GM19193 (cell line): ENCODE results near the gene C12orf56.
A peak's percentile ranks its signal among the peaks of the same experiment; 100 is the strongest.

Source experiments
- POLR2A ChIP-seq: IDR thresholded peaks from 4 replicates; pipeline ENCODE4 v1.6.1; 2011; ENCODE audit not compliant: insufficient read depth, insufficient read length; ENCODE audit errors: extremely low read depth

Gene C12orf56

DNA sequence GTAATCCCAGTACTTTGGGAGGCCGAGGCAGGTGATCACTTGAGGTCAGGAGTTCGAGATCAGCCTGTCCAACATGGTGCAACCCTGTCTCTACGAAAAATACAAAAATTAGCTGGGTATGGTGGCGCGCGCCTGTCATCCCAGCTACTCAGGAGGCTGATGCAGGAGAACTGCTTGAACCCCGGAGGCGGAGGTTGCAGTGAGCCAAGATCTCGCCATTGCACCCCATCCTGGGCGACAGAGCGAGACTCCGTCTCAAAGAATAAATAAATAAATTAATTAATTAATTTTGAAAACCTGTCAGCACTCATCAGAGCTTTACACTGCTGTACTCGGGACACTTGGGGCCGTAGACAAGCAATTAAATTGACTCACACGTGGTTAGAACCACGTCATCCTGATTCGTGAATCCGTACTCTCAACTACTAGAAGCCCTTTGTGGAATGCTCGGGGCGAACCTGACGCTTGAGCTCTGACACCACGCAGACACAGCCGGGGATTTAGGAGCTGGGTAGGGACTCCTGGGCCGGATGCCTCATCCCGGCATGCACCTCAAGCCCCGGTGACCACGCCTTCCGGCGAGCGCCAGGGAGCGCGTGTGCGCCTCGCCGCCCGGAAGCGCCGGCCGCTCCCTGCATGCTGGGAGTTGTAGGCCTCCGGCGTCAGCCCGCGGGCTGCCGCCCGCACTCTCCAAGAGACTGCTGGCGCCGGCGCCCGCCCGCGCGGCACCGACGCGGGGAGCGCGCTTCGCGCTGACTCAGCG, 13.3 kb upstream of the C12orf56 start, which contains the start of gene XPOT:
Gene XPOT (plus strand): TSS at position 686 of the 763 bp plus-strand sequence. CDS start 5,644 bp downstream, outside the sequence.
- peak; percentile 98 for TF ChIP-seq POLR2A

DNA sequence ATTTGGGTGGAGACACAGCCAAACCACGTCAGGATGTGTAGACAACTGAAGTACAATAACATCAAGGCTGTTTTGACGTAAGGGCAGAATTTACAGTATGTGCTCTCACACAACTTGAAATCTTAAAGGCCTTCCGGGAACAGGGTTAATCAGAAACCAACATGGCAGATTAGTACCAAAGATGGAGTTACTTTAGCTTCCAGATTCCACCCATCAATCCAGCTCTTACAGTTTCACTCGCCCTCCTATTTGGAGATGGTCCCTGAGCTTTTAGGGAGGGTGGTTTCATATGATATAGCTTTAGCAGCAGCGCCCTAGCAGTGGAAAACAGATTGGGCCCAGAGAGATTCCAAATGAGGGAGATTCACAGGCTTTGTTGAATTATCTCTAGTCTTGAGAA, 11.6 kb upstream of the C12orf56 start:
- no peak for TF ChIP-seq POLR2A

DNA sequence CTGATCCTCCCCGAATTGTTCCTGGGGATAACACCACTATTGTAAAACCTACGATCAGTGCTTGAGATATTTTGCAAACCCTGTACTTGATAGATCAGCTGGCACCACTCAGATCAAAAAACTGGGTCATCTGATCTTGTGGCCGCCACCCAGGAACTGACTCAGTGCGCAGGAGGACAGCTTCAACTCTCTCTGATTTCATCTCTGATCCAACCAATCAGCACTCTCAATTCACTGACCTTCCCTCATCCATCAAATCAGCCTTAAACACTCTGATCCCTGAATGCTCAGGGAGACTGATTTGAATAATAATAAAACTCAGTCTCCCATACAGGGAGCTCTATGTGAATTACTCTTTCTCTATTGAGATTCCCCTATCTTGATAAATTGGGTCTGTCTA, 9.5 kb upstream of the C12orf56 start:
- TF ChIP-seq POLR2A, result no peak

DNA sequence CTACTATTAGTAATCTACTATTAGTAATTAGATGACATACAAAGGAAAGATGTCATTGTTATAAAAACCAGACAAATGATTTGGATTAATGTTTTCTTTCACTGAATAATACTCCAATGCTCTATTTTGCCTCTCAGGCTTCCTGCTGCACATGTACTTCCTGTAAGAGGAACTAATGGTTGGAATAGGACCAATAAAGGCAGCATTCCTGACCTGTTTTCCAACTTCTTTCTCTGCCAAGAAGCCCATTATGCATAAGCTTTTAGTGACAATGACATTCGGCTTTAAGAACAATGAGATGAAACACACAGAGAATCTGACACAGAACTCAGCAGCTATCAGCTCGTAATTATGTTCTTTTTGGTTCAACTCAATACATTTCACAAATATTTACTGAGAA, 5.2 kb upstream of the C12orf56 start:
- TF ChIP-seq POLR2A, result no peak

DNA sequence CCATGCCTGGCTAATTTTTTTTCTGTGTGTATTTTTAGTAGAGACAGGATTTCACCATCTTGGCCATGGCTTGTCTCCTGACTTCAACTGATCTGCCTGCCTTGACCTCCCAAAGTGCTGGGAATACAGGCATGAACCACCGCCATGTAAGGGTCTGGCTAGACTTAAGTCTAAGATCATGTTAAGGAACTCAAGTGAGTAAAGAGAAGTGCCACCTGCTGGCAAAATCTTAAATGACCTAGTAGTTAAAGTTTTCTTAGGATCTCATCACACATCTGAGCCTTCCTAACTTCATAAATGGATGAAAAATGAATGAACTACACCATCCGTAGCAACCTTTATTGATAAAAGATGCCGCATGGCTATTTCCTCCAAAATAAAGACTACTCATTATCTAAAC, 1.7 kb upstream of the C12orf56 start:
- no peak for TF ChIP-seq POLR2A

DNA sequence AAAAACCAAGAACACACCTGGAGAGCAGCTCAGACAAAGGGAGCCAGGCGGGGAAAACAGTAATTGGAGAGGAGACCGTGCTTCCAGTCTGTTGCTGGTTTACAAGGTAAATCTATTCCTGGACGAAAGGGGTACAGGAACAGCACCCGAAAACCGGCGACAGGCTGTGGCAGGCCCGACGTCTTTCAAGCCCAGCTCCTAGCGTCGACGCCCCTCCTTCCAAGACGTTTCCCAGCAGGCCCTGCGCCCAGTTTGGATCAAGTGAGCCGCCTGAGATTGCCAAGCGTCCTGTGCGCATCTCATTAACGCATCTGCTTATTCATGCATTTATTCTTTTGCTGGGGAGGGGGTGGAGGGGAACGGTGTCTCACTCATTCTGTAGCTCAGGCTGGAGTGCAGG, 1.4 kb downstream of the C12orf56 start:
- no peak for TF ChIP-seq POLR2A

DNA sequence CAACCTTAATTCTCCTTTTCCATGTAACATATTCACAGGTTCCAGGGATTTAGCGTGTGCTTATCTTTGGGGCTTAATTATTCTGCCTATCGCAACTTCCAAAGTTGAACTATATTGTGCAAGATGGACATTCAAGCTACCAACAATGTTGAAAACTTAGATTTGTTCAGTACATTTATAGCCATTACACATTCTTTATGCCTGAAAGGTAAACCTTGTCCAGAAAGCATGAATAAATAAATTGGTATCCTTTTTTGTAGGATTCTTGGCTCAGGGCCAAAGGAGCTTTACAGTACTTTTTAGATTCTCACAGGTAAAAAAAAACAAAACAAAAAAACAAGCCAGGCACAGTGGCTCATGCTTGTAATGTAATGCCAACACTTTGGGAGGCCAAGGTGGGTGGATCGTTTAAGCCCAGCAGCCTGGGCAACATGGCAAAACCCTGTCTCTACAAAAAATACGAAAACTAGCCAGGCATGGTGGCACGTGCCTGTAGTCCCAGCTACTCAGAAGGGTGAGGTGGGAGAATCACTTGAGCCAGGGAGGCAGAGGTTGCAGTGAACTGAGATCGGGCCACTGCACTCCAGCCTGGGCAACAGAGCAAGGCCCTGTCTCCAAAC, 3.3 kb downstream of the C12orf56 start:
- no peak for TF ChIP-seq POLR2A

DNA sequence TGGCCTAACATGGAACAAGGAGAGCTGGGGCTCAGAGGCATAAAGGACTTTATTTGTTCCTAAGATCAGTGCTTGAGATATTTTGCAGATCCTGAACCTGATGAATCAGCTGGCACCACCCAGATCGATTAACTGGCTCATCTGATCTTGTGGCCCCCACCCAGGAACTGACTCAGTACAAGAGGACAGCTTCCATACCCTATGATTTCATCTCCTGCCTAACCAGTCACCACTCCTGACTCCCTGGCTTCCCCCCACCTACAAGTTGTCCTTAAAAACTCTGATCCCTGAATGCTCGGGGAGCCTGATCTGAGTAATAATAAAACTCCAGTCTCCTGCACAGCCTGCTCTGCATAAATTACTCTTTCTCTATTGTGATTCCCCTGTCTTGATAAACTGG, 5.1 kb downstream of the C12orf56 start:
- TF ChIP-seq POLR2A, result no peak

DNA sequence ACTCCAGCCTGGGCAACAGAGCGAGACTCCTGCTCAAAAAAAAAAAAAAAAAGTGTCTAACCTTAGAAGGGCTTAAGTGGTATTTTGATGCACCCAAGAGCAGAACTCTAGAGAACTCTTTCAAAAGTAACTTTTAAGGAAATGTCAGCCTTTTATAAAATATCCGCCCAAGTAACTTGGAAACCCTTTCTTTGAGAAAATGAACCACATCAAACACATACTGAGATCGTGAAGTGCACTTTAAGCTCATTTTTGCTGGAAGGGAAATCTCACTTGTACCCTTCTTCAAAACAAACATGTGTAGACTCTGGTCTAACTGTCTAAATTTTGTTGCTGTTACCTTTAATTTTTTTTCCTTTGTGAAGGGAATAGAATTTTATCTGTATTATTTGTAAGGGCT, 5.5 kb downstream of the C12orf56 start:
- no peak for TF ChIP-seq POLR2A

DNA sequence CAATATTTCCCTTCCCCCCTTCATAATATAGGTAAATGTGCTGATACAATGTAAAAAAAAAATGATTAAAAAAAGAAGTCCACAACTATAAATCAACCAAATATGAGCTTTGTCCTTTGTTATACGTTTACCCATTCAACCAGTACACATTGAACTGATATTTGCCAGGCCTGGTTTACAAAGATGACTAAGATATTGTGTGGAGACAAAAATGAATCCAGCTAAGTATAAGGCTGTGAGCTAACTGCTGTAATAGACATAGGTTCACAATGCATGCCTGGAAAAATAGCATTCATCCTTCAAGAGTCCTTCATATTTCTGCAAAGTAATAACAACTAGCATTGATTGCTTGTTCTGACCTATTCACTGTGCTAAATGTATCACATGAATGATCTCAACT, 6.9 kb downstream of the C12orf56 start:
- TF ChIP-seq POLR2A, result no peak

DNA sequence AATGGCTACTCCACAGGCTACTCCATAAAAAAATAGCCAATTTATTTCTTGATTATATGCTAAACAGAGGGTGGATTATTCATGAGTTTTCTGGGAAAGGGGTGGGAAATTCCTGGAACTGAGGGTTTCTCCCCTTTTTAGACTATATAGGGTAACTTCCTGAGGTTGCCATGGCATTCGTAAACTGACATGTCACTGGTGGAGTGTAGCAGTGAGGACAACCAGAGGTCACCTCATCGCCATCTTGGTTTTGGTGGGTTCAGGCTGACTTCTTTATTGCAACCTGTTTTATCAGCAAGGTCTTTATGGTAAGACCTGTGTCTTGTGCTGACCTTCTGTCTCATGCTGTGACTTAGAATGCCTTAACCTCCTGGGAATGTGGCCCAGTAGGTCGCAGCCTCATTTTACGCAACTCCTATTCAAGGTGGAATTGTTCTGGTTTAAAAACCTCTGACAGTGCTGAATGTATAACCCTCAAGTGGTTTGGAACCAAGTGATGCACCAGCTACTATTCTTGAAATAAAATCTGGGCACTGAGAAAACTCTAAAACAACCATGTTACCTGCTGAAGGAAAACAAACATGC, 27.7 kb downstream of the C12orf56 start:
- no peak for TF ChIP-seq POLR2A

DNA sequence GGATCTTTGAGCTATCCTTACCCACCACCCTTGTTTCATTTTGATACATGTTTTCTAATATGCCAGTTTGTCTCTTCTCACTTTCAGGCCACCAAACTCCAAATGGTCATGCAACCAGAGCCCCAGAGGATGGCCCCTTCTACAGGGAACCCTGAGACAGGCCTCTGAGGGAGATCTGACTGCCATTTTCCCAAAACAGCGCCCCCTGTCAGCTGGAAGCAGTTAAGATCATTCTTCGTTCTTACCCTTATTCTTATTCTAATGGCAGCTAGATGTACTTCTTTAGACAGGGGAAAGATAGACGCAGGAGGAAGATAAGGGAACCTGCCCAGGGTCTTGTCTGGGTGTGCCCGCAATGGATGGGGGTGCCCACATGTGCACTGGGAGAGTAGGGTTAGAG, 38.4 kb downstream of the C12orf56 start:
- no peak for TF ChIP-seq POLR2A

DNA sequence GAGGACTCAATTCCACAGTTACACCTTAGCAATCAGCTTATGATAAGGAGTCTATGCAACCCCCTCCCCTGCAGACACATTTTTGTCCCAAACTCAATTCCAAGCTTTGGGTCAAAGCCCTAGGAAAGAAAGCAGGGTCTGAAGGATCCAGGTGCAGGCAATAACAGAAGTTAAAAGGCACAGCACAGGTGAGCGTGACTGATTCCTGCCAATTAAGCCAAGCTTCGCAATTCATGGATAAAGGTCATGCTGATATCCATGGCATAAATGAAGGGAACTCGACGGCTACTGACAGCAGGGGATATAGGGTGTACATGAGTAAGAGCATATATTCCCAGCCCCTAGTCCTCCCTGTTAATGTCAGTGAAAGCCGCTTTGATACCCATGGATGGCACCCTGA, 39.3 kb downstream of the C12orf56 start:
- TF ChIP-seq POLR2A, result no peak

DNA sequence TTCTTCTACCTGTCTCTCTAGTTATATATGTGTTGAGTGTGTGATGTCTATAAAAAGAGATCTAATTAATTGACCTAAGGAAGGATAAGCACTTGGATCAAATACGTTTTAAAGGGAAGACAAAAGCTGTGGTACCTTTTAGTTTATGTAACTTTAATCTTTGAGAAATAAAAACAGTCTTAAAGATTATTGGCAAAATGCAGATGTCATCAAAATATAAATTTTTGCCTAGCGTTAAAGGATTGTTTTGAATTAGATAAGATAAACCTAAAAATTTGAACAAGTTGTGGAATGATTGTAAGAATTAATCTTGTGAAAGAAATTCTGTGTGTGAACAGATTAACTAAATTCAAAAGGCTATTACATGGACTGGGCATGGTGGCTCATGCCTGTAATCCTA, 42.9 kb downstream of the C12orf56 start:
- no peak for TF ChIP-seq POLR2A

DNA sequence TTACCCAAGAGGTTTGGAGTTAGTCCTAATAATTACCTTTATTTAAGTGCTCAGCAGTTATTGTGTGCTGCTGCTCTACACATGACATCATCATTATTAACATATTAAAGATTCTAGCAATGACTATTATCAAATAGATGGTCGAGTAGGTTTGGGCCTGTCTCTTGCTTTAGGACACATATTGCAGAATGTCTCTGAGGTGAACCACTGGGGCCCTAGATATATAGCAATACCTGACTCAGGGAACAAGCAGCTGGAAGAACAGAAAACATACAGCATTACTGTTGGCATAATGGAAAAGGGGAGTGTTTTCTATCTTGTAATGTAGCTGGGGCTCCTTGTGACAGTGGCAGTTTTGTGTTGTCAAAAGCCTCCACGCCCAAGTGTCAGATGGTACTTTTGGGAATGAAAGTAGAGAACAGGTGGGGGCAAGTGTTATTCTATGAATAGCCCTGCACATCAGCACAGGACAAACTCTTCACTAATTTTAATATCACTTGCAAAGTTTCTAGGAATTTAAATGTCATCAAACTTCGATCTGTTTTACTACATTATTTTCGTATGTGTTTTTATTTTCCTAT, 54.6 kb downstream of the C12orf56 start:
- no peak for TF ChIP-seq POLR2A

DNA sequence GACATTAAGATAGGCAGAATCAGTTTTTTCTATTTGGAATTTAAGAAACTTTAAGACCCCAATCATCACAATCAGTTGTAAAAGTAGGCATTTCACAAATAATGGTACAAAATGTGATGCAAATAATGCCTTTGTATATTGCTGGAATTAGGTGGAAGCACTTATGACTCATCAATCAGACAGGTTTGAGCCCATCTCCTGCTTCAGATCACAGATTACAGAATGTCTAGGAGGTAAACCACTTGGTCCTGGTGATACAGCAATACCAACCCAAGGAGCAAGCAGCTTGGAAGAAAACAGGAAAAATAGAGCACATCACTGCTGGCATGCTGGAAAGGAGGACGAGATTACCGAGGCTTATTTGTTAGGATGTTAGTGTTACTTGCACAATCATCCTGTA, 57.6 kb downstream of the C12orf56 start:
- TF ChIP-seq POLR2A, result no peak
